Measurements from ENCODE around the gene KIF26A.

KIF26A gene

DNA sequence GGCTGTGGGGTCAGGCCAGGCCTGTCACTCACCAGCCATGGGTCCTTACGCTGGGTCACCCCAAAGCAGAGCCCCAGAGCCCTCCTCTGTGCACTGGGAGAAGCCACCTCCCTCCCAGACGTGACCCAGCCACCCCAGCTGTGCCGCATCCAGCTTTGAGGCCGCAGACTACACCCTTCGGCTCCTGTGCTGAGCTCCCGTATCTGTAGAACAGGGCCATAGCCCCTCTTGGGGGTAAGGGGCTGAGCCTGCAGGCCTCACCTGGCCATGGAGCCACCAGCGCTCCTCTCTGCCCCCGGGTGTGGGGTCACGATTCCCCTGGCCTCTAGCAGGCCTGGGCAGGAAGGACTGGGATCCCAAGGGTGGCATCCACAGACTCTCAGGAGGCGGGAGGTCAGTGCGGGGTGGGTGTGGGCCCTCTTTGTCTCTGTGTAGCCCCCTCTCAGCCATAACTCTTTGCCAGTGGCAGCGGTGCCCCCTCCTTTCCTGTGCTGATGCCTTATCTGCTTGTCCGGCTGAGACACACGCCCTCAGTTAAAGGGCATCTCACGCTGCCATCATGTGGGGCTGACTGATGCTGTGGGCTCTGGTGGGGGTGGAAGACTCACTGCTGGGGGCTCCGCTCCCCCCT is 36.6 kb upstream of the KIF26A start:
- no peak for DNase-seq

DNA sequence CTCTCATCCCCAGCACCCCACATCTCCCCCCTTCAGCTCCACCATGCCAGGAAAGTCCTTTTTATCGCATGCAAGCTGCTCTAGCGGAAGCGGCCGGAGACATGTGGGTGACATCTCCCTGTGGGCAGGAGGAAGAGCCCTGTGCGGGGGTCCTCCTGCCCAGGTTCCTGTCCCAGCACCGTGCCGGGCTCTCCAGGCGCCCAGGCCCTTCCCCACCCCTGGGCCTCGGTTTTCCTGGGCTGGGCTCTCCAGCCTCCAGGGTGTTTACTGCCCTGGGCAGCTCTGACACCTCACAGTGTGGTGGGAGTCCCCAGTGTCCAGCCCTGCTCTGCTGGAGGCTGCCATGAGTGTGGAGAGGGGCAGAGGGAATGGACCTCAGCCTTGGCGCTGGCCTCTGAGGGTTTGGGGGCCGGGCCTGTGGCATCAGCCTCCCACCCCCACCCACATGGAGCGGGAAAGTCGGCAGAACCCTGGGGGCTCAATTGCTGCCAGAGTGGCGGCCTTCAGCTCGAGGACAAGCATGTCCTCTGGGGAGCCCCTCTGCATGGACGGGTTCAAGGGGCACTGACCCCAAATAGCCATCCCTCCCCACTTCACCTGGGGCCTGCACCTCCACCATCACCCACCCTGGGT is 36.0 kb upstream of the KIF26A start:
- DNase-seq, result no peak

- no peak for DNase-seq
These were observed 35.3 kb upstream of the KIF26A start for GRCh38 chr14:104103061-104103445.

GRCh38 chr14:104103446-104104075 is 34.8 kb upstream of the KIF26A start:
- DNase-seq, result no peak

- no peak for DNase-seq
These were observed 34.1 kb upstream of the KIF26A start for GRCh38 chr14:104104076-104104901.

DNA sequence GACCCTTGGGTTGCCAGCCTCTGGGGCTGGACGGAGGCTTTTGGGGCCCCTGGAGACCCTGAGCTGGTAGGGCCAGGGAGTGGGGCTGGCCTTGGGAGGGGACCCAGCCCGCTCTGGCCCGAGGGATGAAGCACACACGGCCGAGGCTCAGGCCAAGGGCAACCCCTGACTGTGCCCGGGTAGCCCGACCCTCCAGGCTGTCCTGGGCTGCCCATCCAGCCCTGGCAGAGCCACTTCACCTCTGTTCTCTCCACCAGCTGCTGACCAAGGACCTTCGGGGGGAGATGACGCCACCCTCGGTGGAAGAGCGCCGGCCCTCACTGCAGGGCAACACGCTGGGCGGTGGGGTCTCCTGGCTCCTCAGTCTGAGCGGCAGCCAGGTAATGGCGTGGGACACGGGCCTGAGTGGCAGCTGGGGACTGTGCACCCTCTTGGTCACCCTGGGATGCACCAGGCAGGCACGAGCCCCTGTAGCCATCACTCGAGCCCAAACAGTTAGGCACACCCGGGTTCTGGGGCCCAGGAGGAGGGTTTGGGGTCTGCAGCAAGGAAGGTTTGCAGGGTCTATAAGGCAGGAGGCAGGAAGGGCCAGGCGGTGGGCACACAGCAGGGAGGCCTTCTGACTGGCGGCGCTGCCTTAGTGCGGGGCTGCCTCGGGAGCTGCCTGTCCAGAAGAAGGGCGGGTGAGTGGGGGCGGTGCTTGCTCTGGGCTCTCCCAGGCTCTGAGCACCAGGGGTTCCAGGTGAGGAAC is 33.1 kb upstream of the KIF26A start:
- no peak for DNase-seq

DNA sequence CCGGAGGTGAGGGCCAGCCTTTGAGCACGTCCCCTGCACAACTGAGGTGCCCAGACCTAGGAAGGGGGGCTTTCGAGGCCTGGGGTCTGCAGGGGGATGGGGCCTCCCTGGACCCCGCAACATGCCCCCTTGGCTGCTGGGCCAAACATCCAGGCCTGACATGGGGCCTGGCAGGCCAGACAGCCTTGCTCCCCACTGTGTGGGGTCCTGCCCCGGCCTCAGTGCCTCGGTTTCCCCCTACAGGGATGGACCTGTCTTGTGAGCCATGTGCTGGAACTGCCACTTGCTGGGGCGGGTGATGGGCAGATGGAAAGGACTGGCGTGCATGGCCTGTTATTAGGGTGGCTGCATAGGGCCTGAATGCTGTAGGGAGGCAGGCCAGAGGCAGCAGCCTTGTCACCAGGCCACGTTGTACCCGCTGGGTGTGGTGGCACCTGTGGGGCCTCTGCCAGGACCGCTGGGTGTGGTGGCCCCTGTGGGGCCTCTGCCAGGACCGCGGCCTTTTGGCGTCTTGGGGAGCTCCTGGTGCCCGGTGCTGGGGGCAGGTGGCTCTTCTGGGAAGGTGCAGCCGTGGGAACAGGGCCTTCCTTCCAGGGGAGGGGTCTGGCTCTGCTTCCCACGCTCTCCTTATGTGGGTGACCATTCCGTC is 32.4 kb upstream of the KIF26A start:
- no peak for DNase-seq

- no peak for DNase-seq
These were observed 31.9 kb upstream of the KIF26A start for GRCh38 chr14:104106471-104106991.

DNA sequence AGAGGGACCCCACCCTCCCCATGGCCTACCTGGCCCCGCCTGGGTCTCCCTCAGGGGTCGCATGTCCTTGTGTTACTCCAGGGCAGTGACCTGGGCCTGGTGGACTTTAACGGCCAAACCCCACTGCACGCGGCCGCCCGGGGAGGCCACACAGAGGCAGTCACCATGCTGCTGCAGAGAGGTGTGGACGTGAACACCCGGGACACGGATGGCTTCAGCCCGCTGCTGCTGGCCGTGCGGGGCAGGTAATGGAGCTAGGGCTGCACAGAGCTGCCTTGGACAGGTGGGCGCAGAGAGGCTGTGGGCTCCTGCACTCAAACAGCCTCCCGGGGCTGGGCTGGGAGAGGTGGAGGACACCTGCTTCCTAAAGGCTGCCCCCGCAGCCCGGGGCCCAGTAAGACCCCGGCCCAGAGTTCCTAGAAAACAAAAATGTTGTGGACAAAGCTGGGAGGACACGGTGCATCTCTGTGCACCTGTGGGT is 31.2 kb upstream of the KIF26A start:
- no peak for DNase-seq

- DNase-seq, result no peak
These were observed 30.5 kb upstream of the KIF26A start for GRCh38 chr14:104107611-104108569.

GRCh38 chr14:104108570-104109541 is 29.5 kb upstream of the KIF26A start:
- no peak for DNase-seq

DNA sequence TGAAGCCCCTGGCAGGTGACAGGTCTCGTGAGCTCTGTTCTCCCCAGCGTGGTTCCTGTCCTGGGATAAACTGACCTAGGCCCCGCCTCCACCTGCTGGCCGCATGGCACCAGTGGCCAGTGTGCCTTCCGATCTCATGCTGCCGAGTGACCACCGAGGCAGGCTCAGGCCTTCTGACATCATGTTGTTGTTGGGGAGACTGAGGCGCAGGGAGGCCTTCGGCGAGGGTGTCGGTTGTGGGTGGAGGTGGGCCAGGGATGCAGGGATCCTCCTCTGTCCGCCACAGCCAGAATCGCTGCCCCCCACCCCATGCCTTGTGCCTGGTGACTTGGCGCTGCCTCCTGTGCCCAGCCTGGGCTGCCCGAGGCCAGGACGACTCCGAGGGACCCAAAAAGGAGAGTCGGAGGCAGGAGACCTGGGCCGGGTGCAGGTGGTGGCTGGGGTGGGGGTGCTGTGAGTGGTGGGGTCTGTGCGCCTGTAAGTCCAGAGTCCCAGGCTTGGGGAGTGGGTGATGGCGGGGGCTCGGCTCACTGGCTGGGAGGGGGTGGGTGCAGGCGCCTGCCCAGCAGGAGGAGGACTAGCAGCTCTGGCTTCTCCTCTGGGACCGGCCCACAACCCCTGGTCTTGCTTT is 28.5 kb upstream of the KIF26A start:
- DNase-seq, result no peak

DNA sequence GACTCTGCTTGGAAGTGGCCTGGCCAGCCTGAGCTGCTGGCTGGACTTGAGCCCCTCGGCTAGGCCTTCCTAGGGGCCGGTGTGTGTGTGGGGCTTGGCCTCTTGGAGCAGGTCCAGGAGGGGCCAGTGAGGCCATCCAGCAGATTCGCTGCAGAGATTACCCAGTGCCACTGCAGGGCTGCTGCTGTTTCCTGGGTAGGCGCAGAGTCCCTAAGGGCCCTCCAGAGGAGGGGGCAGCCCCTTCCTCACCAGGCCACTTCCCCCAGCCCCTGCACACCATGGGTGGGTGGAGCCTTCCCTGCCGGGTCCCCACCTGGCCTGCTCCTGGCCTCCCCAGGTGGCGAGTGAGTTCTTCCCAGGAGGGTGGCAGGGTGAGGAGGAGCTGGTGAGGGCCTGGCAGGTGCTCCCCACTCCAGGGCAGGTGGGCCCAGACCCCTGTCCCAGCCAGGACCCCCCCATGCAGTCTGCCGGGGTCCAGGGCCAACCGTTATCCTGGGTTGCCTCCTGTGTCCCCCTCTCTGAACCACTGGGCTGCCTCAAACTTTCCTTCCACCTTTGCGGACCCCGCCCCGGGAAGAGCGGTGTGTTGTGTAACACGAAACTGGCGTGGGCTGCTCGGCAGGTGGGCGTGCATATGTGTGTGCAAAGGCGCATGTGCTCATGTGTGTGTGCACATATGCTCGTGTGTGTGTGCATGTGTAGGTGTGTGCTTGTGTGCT is 27.7 kb upstream of the KIF26A start:
- DNase-seq, result no peak

DNA sequence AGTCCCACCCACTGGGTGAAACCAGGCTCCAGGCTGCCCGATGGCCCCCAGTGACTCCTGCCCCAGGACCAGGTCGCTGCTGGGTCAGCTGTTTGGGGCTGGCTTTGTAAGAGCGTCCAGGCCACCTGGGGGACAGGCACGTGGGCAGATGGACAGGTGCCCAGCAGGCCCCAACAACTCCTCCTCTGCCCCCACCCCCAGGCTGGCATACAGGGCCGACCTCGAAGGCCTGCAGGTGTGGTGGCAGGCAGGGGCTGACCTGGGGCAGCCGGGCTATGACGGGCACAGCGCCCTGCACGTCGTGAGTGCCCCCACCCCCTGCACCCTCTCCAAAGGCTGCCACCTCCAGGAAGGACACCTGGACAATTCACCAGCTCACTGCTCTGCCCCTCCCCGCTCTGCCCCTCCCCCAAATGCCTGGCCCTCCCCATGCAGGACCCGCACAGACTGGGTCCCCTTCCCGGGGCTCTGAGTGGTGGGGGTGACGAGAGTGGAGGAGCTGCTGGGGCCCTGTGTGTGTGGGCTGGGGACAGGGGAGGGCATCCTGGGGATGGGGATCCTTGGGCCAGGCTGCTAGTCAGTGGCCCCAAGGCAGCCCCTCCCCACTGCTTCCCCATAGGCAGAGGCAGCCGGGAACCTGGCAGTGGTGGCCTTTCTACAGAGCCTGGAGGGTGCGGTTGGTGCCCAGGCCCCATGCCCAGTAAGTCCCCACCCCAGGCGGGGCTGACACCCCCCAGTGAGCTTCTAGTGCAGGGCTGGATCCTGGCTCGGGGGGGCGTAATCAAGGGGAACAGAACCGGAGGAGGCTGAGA is 26.9 kb upstream of the KIF26A start:
- DNase-seq, result no peak

DNA sequence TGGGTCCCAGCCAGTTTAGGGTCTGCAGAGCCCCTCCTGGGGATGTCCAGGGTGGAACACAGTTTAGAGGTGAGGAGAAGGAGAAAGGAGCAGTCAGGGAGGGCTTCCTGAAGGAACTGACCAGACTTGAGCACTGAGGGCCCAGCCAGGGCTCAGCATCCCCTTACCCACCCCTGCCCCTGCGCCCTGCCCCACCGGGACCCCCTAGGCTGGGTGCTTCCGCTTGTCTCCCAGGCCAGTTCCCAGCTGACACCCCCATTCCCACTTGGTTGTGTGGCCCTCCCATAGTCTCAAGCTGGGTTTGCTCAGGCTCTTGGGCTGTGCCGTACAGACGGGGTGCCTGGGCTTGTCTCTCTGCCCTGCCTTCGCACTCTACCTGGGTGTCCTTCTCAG is 26.3 kb upstream of the KIF26A start:
- no peak for DNase-seq

GRCh38 chr14:104112609-104113571 is 25.5 kb upstream of the KIF26A start:
- no peak for DNase-seq

All from CD4-positive, alpha-beta T cell treated with Interleukin-17A for 1 hour (primary cell).